ENCODE measurements around the gene C19orf25.

The C19orf25 gene

DNA sequence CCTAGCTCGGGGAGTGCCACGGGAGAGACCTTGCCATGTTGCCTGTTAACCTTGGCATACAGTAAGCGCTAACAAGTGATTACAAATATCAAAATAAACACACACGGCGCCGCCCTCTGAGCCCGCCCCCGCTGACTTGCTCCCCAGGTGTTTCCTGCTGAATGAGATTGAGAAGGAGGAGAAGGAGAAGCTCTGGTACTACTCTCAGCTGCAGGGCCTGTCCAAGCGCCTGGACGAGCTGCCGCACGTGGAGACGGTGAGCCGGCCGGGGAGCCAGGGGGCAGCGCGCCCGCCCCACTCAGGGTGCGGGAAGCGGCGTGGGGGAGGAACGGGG, 24.0 kb downstream of the C19orf25 start:
- H3K9ac ChIP-seq = peak overlapping the region in 8 of 11 experiments; percentile 39 to 82 (median 70); a peak in 14 of 22 replicates
- no peak for TF ChIP-seq Cebpa-rat (IDR thresholded peaks at IDR 0.05)
- peaks cover 44 to 63% (median 52%) of the 10 kb centered on the region in 10 experiments for H3K4me1 ChIP-seq
- 0 out of 22 replicates have a peak, but pooled peaks cover 0 to 7% (median 0%) of the 10 kb centered on the region in 11 experiments for H3K9me3 ChIP-seq (replicated peaks in 1 of 11)
- H3K36me3 ChIP-seq = peaks cover 0 to 4% (median under 1%) of the 10 kb centered on the region in 11 experiments; a peak in 7 of 22 replicates
- H3K4me2 ChIP-seq = peak overlapping the region; percentile 79 to 97 (median 87)
- H3K4me3 ChIP-seq = peak overlapping the region; percentile 23 to 54 (median 46); a peak in 15 of 20 replicates
- H3K27ac ChIP-seq = peak overlapping the region in 8 of 11 experiments; percentile 54 to 91 (median 79); a peak in 16 of 22 replicates
- H4K20me1 ChIP-seq = peaks cover 11 to 95% (median 61%) of the 10 kb centered on the region in 11 experiments; a peak in 20 of 22 replicates
- peaks cover 58 to 88% (median 80%) of the 10 kb centered on the region in 11 experiments for H3K27me3 ChIP-seq

DNA sequence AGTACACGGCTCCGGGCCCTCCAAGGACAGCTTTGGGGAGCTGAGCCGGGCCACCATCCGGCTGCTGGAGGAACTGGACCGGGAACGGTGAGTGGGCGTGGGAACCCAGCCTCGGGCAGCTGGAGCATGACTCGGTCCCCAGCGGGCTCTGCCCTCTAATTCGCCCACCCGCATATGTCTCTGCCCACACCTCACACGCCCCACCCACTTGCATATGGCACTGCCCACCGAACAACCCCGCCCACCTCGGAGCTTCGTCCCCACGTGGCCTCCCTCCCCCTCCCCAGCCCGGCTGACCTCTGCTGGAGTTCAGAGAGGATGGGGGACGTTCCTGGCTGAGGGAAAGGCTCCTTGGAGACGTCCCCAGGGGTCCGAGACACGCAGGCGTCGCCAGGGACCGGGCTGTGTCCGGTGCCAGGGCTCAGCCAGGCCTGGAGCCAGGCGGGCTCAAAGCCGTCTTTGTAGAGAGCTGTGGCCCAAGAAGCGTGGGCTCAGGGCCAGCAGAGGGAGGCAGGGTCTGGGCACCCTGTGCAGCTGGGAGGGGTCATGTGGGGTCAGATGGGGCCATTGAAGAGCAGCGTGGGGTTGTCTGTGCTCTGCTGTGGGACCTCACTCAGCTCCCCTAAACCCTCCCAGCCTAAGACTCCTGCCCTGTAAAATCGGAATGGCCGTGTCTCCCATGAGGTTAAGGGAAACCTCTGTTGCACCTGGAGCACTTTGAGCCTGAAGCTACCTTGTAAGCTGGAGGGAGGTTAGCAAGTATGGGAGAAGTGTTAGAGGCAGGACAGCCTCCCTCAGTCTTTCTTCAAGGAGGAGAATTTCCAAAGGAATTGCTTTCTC, 25.3 kb downstream of the C19orf25 start:
- H3K27me3 ChIP-seq = peaks cover 70 to 99% (median 91%) of the 10 kb centered on the region in 11 experiments
- no peaks in the 10 kb centered on the region; a peak in 1 of 22 replicates for H3K36me3 ChIP-seq
- peaks cover 6 to 95% (median 64%) of the 10 kb centered on the region in 11 experiments; a peak in 20 of 22 replicates for H4K20me1 ChIP-seq
- peak overlapping the region; percentile 35 to 97 (median 84); a peak in 21 of 22 replicates for H3K4me2 ChIP-seq
- peaks cover 32 to 61% (median 53%) of the 10 kb centered on the region in 10 experiments for H3K4me1 ChIP-seq
- H3K9ac ChIP-seq = peak overlapping the region in 4 of 11 experiments; percentile 13 to 52 (median 29); a peak in 3 of 22 replicates
- no peak for TF ChIP-seq Cebpa-rat (IDR thresholded peaks at IDR 0.05)
- no peak overlapping the region; a peak in 1 of 20 replicates for H3K4me3 ChIP-seq
- peak overlapping the region in 6 of 11 experiments; percentile 3 to 91 (median 50); a peak in 9 of 22 replicates for H3K27ac ChIP-seq
- H3K9me3 ChIP-seq (replicated peaks in 1 of 11) = 0 out of 22 replicates have a peak, but pooled peaks cover 0 to 7% (median 0%) of the 10 kb centered on the region in 11 experiments

DNA sequence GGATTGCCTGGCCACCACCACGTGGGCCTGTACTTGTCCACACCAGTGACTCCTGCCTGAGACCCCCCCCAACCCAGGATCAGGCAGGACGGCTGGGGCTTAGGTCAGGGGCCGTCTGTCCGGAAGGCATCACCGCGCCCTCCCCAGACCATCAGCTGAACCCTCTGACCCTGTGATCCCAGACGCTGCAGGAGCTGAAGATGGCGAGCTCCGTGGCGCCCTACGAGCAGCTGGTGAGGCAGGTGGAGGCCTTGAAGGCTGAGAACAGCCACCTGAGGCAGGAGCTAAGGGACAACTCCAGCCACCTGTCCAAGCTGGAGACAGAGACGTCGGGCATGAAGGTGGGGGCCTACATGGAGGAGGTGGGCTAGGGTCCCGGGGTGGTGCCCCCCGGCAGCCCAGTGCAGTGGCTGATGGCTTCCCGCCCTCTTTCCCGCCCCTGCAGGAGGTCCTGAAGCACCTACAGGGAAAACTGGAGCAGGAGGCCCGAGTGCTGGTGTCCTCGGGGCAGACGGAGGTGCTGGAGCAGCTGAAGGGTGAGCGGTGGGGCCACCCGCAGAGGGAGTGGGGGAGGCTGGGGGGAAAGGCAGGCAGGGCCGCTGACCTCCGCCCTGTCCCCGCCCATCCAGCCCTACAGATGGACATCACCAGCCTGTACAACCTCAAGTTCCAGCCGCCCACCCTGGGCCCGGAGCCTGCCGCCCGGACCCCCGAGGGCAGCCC, 26.1 kb downstream of the C19orf25 start:
- peak overlapping the region; percentile 35 to 97 (median 84); a peak in 20 of 22 replicates for H3K4me2 ChIP-seq
- H3K27me3 ChIP-seq = peaks cover 78 to 100% (median 92%) of the 10 kb centered on the region in 11 experiments
- no peak overlapping the region for H3K9ac ChIP-seq

DNA sequence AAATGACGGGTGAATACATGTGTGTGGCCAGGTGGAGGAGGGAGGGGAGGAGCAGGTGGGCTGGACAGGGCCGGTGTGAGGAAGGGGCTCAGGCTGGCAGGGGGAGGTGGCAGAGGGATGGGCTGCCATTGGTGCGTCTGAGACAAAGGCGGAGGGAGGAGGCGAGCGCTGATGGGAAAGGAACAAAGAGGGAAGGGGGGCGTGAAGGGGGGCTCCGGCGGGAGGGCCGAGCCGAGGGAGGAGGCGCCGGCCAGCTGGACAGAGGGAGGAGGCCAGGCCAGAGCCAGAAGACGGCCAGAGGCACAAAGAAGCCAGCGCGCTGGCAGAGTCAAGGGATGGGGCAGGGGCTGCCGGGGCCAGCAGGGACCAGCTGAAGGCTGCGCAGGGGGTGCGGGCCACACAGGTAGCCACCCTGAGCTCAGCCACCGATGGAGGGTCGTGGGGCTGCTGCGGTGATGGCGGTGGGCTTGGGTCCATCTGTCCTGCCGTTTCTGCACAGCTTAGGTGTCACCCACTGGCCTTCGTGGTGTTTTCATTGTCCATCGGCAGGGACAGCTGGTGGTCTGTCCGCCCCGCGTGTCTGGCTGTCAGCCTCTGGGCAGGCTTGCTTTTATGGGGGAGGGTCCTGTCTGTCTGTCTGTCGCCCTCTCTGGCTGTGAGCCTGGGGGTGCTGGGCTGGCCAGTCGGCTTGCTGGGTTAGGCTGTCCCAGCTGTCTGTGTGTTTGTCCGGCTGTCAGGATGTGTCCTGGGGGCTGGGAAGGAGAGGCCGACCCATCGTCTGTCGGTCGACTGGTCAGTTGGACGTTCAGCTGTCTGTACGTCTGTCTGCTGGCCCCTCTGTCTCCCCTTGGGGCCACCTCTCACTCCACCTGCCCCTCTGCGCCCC, 26.9 kb downstream of the C19orf25 start:
- peaks cover 17 to 97% (median 73%) of the 10 kb centered on the region in 11 experiments; a peak in 20 of 22 replicates for H4K20me1 ChIP-seq
- peaks cover 81 to 100% (median 92%) of the 10 kb centered on the region in 11 experiments for H3K27me3 ChIP-seq
- H3K9ac ChIP-seq = no peak overlapping the region
- H3K4me3 ChIP-seq = no peak overlapping the region
- H3K36me3 ChIP-seq = no peaks in the 10 kb centered on the region
- H3K4me2 ChIP-seq = no peak overlapping the region
- peaks cover 0 to 7% (median 0%) of the 10 kb centered on the region in 11 experiments; a peak in 2 of 22 replicates for H3K9me3 ChIP-seq (replicated peaks in 1 of 11)
- H3K4me1 ChIP-seq = peaks cover 33 to 57% (median 53%) of the 10 kb centered on the region in 10 experiments
- H3K27ac ChIP-seq = no peak overlapping the region
- no peak for TF ChIP-seq Cebpa-rat (IDR thresholded peaks at IDR 0.05)

More for the DNA sequence above, 26.1 kb downstream of the C19orf25 start:
- TF ChIP-seq Cebpa-rat (IDR thresholded peaks at IDR 0.05) = no peak
- Histone ChIP-seq H4K20me1 (peaks cover 9 to 95% (median 69%) of the 10 kb centered on the region in 11 experiments; a peak in 20 of 22 replicates), H3K4me1 (peaks cover 32 to 61% (median 53%) of the 10 kb centered on the region in 10 experiments), H3K36me3 (no peaks in the 10 kb centered on the region; a peak in 1 of 22 replicates), H3K27ac (no peak overlapping the region), H3K9me3 (replicated peaks in 1 of 11) (peaks cover 0 to 7% (median 0%) of the 10 kb centered on the region in 11 experiments; a peak in 1 of 22 replicates), H3K4me3 (no peak overlapping the region)

DNA sequence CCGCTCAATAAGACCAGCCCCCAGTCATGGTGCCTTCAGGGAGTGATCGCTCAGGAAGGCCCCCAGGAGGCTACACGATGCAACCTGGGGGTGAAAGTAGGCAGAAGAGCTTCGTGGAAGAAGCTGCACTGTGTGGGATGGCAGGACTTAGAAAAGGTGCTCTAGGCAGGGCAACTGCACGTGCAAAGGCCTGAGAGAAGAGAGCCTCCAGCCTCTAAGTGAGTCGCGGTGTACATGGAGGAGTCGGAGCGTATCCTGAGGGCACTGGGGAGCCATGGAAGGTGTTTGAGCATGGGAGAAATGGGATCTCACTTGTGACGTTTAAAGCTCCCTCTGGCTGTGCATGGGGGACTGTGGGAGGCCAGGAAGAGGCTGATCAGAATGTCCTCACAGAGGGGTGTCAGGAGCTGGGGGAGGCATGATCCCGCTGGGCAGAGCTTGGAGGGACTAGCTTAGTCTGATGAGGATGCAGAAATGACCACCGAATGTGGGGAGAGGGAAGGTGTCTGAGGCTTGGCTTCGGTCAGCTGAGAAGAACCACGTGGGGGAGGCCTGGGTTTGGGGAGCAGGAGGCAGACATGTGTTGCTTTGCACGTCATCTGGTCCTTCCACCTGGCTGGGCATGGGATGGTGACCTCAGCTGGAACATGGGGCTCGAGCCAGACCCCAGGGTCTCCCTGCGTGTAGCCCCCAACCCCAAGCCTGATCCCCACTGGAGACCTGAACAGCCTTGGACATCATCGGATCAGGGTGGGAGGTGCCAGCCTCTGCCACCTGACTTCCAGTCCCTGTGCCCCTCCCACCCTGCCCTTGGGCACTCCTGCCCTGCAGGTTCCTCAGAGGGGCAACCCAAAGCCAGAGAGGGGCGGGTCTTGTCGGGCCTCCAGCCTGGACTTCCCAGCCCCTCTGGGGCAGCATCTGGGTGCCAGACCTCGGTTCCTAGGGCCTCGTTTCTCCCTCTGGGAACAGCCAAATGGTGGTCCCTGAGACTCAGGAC, 28.0 kb downstream of the C19orf25 start:
- peaks cover 26 to 97% (median 73%) of the 10 kb centered on the region in 11 experiments; a peak in 21 of 22 replicates for H4K20me1 ChIP-seq
- peaks cover 33 to 54% (median 45%) of the 10 kb centered on the region in 10 experiments for H3K4me1 ChIP-seq
- H3K27me3 ChIP-seq = peaks cover 83 to 100% (median 92%) of the 10 kb centered on the region in 11 experiments
- peaks cover 0 to 7% (median 0%) of the 10 kb centered on the region in 11 experiments; a peak in 2 of 22 replicates for H3K9me3 ChIP-seq (replicated peaks in 1 of 11)
- no peak overlapping the region for H3K9ac ChIP-seq
- peak overlapping the region in 2 of 11 experiments; percentile 55; a peak in 3 of 22 replicates for H3K4me2 ChIP-seq
- no peak overlapping the region for H3K27ac ChIP-seq
- H3K36me3 ChIP-seq = no peaks in the 10 kb centered on the region
- TF ChIP-seq Cebpa-rat (IDR thresholded peaks at IDR 0.05) = no peak
- no peak overlapping the region for H3K4me3 ChIP-seq

DNA sequence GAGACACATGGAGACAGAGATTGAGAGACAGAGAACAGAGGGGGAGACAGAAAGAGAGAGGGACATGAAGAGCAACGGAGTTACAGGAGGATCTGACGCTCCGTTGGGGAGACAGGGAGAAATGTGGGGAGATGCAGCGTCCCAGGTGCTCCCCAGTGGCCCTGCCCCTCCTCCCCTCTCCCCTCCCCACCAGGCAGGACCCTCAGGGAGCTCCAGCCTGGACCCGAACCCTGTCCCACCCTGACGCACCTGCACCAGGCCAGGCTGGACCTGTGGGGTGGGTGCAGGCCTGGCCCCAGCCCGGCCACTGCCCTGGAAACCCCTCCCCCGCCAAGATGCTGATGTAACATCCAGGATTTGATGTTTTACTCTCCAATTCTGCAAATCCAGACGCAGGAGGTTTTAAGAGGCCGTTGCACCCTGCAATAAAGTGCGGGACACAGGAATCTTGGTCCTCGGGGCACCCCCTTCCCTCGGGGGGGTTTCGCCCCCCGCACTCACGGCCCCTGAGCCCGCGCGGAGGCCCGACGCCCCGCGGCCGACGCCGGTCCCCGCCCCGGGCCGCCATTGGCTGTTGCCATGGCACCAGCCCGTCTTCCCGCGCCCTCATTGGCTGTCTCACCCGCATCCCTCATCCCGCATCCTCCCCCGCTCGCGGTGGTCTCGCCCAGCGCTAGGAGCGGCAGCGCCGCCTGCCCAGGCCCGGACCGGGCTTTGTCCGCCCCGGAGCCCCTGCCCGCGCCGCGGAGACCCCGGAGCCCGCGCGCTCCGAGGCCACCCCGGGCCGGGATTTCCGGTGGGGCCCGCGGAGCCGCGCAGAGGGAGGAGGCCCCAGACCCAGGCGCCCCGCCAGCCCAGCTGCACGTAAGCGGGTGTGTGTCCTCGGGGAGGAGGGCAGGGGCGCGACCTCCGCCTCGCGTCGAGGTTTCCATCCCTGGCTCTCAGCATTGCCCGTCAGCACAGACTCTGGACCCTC, 29.3 kb downstream of the C19orf25 start, which contains the start of gene APC2:
TSS of gene APC2 (plus strand) at position 655 of the 976 bp plus-strand sequence. CDS start 2,881 bp downstream, outside the sequence.
- Histone ChIP-seq H3K36me3 (no peaks in the 10 kb centered on the region), H3K4me3 (peak within 1 kb of the TSS in 7 of 10 experiments; percentile 17 to 54 (median 42); a peak in 11 of 20 replicates), H4K20me1 (peaks cover 26 to 98% (median 82%) of the 10 kb centered on the region in 11 experiments; a peak in 21 of 22 replicates), H3K27ac (no peak within 1 kb of the TSS), H3K9me3 (replicated peaks in 1 of 11) (peaks cover 0 to 3% (median 0%) of the 10 kb centered on the region in 11 experiments; a peak in 2 of 22 replicates), H3K4me2 (peak within 1 kb of the TSS in 9 of 11 experiments; percentile 18 to 76 (median 64); a peak in 18 of 22 replicates), H3K9ac (0 out of 22 replicates have a peak within 1 kb of the TSS, but pooled peaks of 1 of the 11 experiments have one; percentile 44), H3K27me3 (peaks cover 93 to 100% (median 96%) of the 10 kb centered on the region in 11 experiments), H3K4me1 (peaks cover 24 to 52% (median 35%) of the 10 kb centered on the region in 10 experiments; a peak in 18 of 20 replicates)
- TF ChIP-seq Cebpa-rat (IDR thresholded peaks at IDR 0.05) = no peak
